Breast epithelium (tissue), 4 donors: Measurements from ENCODE around the gene C10orf105. TPM values are rescaled to one million over a fixed set of nuclear protein-coding genes. Genes with fewer than 3 reads are reported as not detected.

Experiments used
- DNase-seq, 2 donors: peaks; one replicate each; pipeline ENCODE4 v3.0.0-alpha.2; 2019; ENCODE audit warnings: low spot score in 2 of 2
- H3K27ac ChIP-seq, 2 donors: fragments of 200-600 bp; sonication (generic) in 1 of 2; one replicate each; pipeline ENCODE4 v1.5.1; 2016 to 2019; ENCODE audit warnings: mild to moderate bottlenecking in 1 of 2
- H3K27me3 ChIP-seq, 2 donors: fragments of 200-600 bp; sonication (generic) in 1 of 2; one replicate each; pipeline versions ENCODE4 v1.5.1 to v1.6.0; 2017 to 2019; ENCODE audit warnings: control low read depth in 1 of 2, mild to moderate bottlenecking in 1 of 2
- H3K36me3 ChIP-seq: fragments of 200-600 bp; one replicate; pipeline ENCODE4 v1.5.1; 2019
- H3K4me1 ChIP-seq, 2 donors: fragments of 200-600 bp; sonication (generic); one replicate each; pipeline ENCODE4 v1.5.1; 2016 to 2019; ENCODE audit warnings: control low read depth in 1 of 2
- H3K4me3 ChIP-seq, 3 donors: fragments of 200-600 bp; sonication (generic); 1 replicate in 2 of 3; 2 replicates in 1 of 3; pipeline ENCODE4 v1.5.1; 2016 to 2019; ENCODE audit warnings: mild to moderate bottlenecking in 3 of 3, moderate library complexity in 2 of 3
- H3K9me3 ChIP-seq, 2 donors: fragments of 200-600 bp; sonication (generic) in 1 of 2; one replicate each; pipeline ENCODE4 v1.5.1; 2016 to 2019; ENCODE audit warnings: control low read depth in 1 of 2
- POLR2A ChIP-seq: fragments of 450-650 bp; IDR thresholded peaks from one replicate; pipeline ENCODE4 v1.6.1; 2016; ENCODE audit warnings: antibody characterized with exemption, mild to moderate bottlenecking, moderate library complexity
- POLR2AphosphoS5 ChIP-seq, 3 donors: sonication (generic); formaldehyde crosslinking; IDR thresholded peaks; one replicate each; pipeline ENCODE4 v1.6.1; 2017; ENCODE audit warnings: antibody characterized with exemption in 3 of 3
- intact Hi-C: fragments of 100-400 bp; cut with DNase I; formaldehyde crosslinking; loops from one replicate; pipeline ENCODE4 v1.15.1; 2023; ENCODE audit warnings: low total_unique reads
- total RNA-seq, 3 donors: library from RNA; depleted of rRNA; stranded (reverse); fragments of >200 nt; gene quantifications; one replicate each; pipeline ENCODE4 v1.1.0, GENCODE V29; 2016
- TF ChIP-seq, protein P1 (sequence below), 3 donors: fragments of 450-650 bp; IDR thresholded peaks; one replicate each; pipeline ENCODE4 v1.5.1; 2016 to 2017; ENCODE audit warnings: antibody characterized with exemption in 3 of 3, mild to moderate bottlenecking in 3 of 3, moderate library complexity in 3 of 3

The C10orf105 gene
- total RNA-seq, 3 donors from 2014 or later = under 0.01 to 0.29 TPM; not detected in 1

DNA sequence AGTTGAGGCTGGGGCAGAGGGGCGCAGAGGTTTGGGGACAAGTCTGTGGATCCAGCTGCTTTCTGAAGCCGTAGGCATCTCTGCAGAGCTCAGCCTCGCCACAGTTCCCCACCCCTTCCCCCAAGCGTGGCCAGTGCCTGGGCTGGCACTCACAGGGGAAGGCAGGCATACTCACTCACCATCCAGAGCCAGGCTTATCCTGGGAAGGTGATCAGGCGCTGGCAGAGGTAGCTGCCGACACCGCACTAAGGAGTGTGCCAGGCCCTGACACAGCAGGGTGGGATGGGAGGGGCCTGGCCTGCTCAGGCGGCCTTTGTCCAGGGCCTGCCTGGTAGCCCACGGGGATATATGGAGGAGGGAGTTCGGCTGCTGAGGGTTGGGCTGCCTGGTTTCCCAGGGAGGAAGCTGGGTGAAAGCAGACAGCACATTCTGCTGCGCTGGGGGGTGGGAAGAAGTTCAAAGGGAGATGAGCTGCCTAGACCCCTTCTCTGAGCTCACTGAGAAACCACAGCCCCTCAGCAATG is 37.9 kb upstream of the C10orf105 start:
- intact Hi-C loops = no loop called here
- TF ChIP-seq POLR2AphosphoS5 (IDR thresholded peaks at IDR 0.05) (no peak), POLR2A (no peak)
- TF ChIP-seq, protein P1, sequence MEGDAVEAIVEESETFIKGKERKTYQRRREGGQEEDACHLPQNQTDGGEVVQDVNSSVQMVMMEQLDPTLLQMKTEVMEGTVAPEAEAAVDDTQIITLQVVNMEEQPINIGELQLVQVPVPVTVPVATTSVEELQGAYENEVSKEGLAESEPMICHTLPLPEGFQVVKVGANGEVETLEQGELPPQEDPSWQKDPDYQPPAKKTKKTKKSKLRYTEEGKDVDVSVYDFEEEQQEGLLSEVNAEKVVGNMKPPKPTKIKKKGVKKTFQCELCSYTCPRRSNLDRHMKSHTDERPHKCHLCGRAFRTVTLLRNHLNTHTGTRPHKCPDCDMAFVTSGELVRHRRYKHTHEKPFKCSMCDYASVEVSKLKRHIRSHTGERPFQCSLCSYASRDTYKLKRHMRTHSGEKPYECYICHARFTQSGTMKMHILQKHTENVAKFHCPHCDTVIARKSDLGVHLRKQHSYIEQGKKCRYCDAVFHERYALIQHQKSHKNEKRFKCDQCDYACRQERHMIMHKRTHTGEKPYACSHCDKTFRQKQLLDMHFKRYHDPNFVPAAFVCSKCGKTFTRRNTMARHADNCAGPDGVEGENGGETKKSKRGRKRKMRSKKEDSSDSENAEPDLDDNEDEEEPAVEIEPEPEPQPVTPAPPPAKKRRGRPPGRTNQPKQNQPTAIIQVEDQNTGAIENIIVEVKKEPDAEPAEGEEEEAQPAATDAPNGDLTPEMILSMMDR (IDR thresholded peaks at IDR 0.05) = no peak
- Histone ChIP-seq H3K27me3 (no peaks in the 10 kb centered on the region), H3K36me3 (no peaks in the 10 kb centered on the region), H3K9me3 (no peaks in the 10 kb centered on the region), H3K27ac (peak overlapping the region; percentile 76 to 89), H3K4me1 (peaks cover 8 to 14% of the 10 kb centered on the region in 2 donors), H3K4me3 (peak overlapping the region in 1 of 3 donors; percentile 40)
- DNase-seq = peak in 1 of 2 donors; percentile 83

DNA sequence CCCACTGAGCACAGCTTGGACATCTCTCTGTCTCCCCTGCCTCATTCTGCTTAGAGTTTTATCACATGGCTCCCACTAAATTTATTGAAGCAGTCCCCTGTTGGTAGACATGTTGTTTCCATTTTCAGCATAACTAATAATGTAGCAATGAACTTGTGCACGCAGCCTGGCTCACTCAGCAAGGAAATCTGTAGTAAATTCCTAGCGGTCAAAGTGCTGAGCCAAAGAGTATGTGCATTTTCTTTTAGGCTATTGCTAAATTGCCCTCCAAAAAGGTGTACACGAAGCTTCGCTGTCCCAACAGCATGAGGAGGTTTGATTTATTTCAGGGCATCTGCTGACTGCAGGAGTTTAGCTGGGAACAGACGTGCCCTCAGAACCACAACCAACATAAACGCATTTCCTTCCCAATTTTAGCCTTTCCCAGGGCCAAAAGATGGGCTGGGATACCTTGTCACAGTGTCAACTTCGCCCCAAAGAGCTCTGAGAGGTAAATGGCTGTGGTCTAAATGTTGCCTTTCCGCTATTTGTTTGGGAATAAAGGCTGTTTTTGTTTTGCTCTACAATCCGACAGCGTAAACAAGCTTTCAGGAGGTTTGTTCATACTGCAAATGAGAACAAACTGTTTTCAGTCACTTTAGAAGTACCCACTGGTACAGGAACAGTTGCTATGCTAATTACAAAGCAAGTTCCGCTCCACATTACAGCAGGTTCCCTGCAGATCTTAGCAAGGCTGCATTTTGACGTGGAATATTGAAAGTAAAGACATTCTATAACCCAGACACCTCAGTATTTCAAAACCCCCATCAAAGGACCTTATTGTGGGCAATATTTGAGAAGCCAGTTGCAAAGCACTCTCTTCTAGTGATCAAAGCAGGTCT is 37.0 kb upstream of the C10orf105 start:
- Histone ChIP-seq H3K36me3 (no peaks in the 10 kb centered on the region), H3K27ac (peak overlapping the region; percentile 76 to 89), H3K27me3 (no peaks in the 10 kb centered on the region), H3K9me3 (no peaks in the 10 kb centered on the region), H3K4me3 (no peak overlapping the region), H3K4me1 (peaks cover 8 to 14% of the 10 kb centered on the region in 2 donors)
- TF ChIP-seq POLR2A = no peak
- TF ChIP-seq, protein P1 (IDR thresholded peaks at IDR 0.05) = no peak
- no peak for TF ChIP-seq POLR2AphosphoS5 (IDR thresholded peaks at IDR 0.05)
- no peak for DNase-seq
- intact Hi-C loops = no loop called here

DNA sequence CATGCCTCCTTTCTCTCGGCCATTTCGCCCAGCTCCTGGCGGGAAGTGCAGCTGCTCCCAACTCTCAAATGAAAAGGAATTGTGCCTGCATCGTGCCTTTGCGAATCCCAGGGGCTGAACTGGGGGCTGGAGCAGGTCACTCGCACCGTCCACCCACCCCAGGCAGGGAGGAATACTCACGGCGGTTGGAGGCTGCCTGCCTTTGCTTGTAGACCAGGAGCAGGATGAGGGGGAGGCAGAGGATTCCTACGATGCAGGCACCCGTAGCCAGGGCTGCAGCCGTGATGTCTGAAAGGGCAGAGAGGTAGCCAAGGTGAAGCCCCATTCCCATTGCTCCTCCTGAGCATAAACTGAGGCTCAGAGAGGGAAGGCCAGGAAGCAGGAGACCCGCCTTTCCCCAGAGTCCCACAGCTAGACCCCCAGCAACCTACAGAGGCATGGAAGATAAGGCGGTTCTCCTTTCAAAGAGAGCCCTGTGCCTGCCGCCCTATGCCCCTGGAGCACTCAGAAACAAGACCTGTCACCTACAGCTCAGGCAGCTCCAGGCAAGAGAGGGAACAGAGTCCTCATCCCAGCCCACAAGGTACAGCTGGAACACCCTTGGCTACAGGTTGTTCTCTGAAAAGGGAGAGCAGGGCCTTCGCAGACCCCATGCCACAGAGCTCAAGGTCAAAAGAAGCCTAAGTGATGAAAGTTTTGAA is 35.8 kb upstream of the C10orf105 start:
- Histone ChIP-seq H3K9me3 (no peaks in the 10 kb centered on the region), H3K27me3 (no peaks in the 10 kb centered on the region), H3K4me3 (no peak overlapping the region), H3K4me1 (peaks cover 8 to 14% of the 10 kb centered on the region in 2 donors), H3K36me3 (no peaks in the 10 kb centered on the region), H3K27ac (peak overlapping the region; percentile 45 to 89)
- no peak for DNase-seq
- intact Hi-C loops = no loop called here
- TF ChIP-seq, protein P1 (IDR thresholded peaks at IDR 0.05) = no peak
- no peak for TF ChIP-seq POLR2A
- no peak for TF ChIP-seq POLR2AphosphoS5 (IDR thresholded peaks at IDR 0.05)

DNA sequence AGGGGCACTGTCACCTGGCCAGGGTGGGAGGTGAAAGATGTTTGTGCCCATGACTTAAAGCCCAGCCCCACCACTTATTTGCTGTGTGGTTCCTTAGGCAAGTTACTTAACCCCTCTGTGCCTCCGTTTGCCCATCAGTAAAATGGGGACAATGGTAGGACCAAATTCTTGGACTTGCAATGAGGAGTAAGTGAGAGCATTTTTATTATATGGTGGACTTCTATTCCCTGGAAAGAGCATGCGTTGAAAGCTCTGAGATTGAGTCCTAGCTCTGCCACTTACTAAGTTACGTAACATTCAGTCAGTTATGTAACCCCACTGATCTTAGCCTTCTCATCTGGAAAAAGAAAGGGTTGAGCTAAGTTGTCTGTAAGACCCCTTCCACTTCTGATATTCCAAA is 35.0 kb upstream of the C10orf105 start:
- TF ChIP-seq POLR2AphosphoS5 (IDR thresholded peaks at IDR 0.05) (no peak), POLR2A (no peak)
- TF ChIP-seq, protein P1 (IDR thresholded peaks at IDR 0.05) = no peak
- no peak for DNase-seq
- no peaks in the 10 kb centered on the region for H3K36me3 ChIP-seq
- H3K4me1 ChIP-seq = peaks cover 8 to 14% of the 10 kb centered on the region in 2 donors
- H3K27me3 ChIP-seq = no peaks in the 10 kb centered on the region
- intact Hi-C loops = no loop called here
- H3K4me3 ChIP-seq = no peak overlapping the region
- no peaks in the 10 kb centered on the region for H3K9me3 ChIP-seq
- H3K27ac ChIP-seq = peak overlapping the region in 1 of 2 donors; percentile 89
